ENCODE data around the gene SIT1. TPM values are rescaled to one million over a fixed set of nuclear protein-coding genes. Genes with fewer than 3 reads are reported as not detected.

SIT1 gene
- not detected in 2 replicates for total RNA-seq (2014; rRNA removed; shearing (Covaris generic))

- no peak for DNase-seq (ENCODE audit: low spot score)
These were observed at the start of gene SIT1 for GRCh38 chr9:35650341-35651158. Gene SIT1 (minus strand): TSS chr9:35650931. CDS start chr9:35650853, 78 bp downstream.

GRCh38 chr9:35700031-35700430 lies 49.3 kb upstream of the SIT1 start:
- DNase-seq (ENCODE audit: low spot score) = no peak

DNA sequence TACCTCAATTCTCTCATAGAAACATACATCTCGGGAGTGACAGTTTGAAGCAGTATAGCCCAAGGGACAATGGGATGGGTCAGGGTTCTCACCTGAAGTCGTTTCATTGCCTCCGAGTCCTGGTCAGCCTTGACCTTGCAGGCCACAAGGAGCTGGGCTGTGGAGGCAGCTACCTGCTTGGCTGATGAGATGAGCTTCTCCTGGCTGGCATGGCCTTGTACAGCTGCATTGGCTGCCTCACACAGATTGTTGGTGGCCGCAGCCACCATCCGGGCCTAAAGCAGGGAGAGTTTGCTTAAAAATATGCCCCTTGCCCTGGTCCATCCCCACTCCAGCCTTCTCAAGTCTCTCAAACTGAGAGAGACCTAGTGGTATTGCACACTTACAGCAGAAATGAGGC lies 47.5 kb upstream of the SIT1 start:
- no peak for DNase-seq (ENCODE audit: low spot score)

- no peak for DNase-seq (ENCODE audit: low spot score)
These were observed 46.8 kb upstream of the SIT1 start for GRCh38 chr9:35697486-35697885.

DNA sequence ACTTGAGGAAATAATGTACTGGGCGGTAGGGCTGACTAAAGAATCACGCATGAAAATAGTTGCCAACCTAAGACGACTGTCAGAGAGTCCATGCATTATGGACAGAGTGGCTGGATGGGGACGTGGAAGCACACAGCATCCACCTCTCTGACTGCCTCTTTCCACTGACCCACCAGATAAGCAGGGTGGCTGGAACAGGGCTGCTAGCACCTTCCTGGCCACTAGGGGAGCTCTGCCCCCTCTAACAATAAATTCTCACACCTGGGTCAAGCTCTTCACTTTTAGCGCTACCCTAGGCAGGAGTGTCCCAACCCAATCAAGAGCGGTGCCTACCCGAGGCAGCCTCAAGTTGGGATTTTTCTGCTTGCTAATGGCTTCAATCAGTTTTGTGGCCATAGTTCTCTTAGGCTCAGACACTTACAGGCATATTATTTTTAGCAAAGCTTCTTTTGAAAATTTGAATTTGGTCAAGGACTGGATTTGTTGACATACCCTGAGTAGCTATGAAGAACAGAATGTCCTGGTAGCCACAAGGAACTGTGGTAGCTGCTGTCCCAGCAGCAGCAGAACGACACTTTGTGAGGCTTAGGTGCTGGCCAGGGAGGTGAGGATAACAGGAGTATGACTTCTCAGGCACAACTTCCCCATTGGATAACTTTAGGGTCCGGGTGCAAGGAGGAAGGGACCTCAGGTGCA lies 45.9 kb upstream of the SIT1 start:
- peak; percentile 46 for DNase-seq (ENCODE audit: low spot score)

DNA sequence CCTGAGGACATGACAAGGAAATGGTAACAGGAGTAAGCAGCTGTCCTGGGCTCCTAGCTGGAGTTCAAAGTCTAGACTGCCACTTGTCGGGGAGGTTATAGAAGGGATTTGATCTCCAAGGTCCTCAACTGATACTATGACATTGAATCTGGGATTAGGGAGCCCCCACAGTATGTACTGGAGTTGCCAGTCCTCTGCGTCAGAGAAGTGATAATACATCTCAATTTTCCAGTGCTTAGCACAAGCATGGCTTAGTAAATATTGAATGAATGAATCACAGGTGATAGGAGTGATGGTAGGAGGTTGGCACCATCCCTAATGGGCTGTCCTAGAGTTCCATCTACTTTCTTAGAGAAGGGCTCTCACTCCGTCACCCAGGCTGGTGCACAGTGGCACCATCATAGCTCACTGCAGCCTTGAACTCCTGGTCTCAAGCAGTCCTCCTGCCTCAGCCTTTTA lies 45.2 kb upstream of the SIT1 start:
- no peak for DNase-seq (ENCODE audit: low spot score)

DNA sequence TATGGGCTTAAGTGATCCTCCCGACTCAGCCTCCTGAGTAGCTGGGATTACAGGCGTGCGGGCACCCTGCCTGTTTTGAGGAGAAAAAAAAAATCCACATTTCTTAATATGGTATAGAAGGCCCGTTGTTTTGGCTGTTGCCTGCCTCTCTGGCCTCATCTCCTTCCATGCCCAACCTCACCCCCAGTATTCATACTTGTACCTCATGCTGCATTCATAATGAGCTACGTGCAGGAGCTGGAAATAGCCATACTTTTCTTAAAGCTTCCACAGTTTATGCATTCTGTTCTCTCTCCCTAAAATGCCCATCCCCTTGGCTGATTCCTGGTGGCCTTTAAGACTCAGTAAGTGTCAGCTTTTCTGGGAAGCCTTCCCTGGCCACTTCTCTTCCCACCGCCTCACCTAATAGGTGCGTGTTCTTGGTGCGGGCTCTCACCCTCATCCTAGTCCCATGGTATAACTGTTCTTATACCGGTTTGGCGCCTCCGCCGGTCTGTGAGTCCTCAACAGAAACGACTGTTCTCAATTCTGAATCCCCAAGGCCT lies 41.1 kb upstream of the SIT1 start:
- no peak for DNase-seq (ENCODE audit: low spot score)

- DNase-seq (ENCODE audit: low spot score) = no peak
These were observed 40.6 kb upstream of the SIT1 start for GRCh38 chr9:35691334-35691650.

GRCh38 chr9:35690614-35691333 lies 40.0 kb upstream of the SIT1 start:
- DNase-seq (ENCODE audit: low spot score) = peak; percentile 61

GRCh38 chr9:35690294-35690613 lies 39.5 kb upstream of the SIT1 start:
- no peak for DNase-seq (ENCODE audit: low spot score)

DNA sequence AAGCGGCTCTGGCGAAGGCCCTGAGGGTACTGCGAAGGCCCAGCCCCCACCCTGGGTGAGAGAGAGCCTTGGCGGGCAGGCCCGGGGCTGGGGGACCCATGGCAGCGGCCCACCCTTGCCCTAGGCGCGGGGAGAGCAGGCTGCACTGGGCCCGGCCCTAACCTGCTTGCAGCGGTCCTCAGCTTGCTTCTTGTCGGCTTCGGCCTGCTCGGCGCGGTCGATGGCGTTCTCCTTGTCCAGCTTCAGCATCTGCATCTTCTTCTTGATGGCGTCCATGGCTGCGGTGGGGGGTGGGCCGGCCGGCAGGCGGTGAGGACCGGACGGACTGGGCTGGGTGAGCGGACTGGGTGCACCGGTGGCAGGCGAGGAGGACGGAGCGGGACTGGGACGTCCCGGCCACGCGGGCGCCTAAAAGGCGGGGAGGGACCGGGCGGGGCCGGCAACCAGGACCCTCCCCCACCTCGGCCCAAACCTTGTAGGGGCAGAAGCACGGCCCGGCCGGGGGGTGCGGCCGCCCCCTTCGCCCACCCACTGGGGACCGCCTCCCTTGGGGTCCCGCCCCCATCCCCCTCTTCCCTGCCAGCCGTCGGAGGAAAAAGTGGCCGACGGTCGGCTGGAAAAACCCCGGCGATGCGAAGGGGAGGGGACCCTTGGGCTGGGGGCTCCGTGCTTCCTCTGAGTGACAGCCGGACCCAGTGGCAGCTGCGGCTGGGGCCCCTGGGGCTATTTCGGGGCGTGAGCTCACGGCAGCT lies 39.0 kb upstream of the SIT1 start, which contains the start of gene TPM2:
Gene TPM2, minus strand, starts transcription at position 384 of the 752 bp plus-strand sequence. Its CDS starts 108 bp downstream, at position 276.
- peak; percentile 66 for DNase-seq (ENCODE audit: low spot score)

GRCh38 chr9:35688558-35689541 lies 38.1 kb upstream of the SIT1 start:
- DNase-seq (ENCODE audit: low spot score) = peak; percentile 85

GRCh38 chr9:35687972-35688557 lies 37.3 kb upstream of the SIT1 start:
- no peak for DNase-seq (ENCODE audit: low spot score)

DNA sequence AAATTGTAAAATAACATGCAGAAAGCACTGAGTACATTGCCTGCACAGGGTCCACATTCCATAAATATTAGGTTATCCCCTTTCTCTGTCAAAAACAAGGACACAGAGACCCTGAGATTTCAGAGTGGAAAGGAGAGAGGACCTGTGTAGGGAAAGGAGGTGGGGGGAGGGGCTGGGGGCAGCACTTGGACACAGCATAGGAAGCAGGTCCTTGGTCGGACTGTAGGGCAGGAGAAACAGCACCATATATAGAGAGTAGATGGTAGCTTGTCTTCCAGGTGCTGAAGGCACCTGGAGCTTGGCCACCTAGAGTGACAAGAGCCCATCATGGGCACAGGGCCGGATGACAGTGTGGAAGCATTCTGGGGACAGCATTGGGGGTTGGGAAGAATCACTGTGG lies 36.6 kb upstream of the SIT1 start:
- DNase-seq (ENCODE audit: low spot score) = no peak

GRCh38 chr9:35686222-35687203 lies 35.8 kb upstream of the SIT1 start:
- DNase-seq (ENCODE audit: low spot score) = no peak

GRCh38 chr9:35685506-35685905 lies 34.8 kb upstream of the SIT1 start:
- DNase-seq (ENCODE audit: low spot score) = no peak

- no peak for DNase-seq (ENCODE audit: low spot score)
These were observed 34.2 kb upstream of the SIT1 start for GRCh38 chr9:35684921-35685320.

DNA sequence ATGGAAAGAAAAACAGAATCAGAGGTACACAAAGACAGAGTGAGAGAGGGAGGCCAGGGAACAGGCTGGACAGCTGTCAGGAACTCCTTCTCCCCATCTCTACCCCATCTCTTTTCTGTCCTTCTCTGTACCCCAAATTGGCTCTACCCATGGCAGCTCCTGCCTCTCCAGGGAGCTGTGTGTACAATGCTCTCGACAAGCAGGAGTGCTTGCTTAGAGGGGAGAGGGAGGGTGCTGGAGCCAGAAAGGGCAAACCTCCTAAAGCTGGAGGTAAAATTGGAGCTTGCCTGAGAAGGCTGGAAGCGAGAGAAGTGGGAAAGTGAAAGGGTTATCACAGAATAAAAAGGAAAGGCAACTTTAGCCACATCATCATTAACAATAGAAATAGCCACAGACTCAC lies 32.6 kb upstream of the SIT1 start:
- DNase-seq (ENCODE audit: low spot score) = no peak

Measured in A172 (cell line).